Uterus (tissue), 4 donors: ENCODE data around the gene METTL21C. TPM values are rescaled to one million over a fixed set of nuclear protein-coding genes. Genes with fewer than 3 reads are reported as not detected.
A peak's percentile ranks its signal among the peaks of the same experiment; 100 is the strongest.

Source experiments
- DNase-seq, 2 donors: peaks; one replicate each; pipeline ENCODE4 v3.0.0-alpha.2; 2019 to 2020
- H3K27ac ChIP-seq, 2 donors: fragments of 200-600 bp; sonication (generic); 1 replicate in 1 of 2; 2 replicates in 1 of 2; pipeline ENCODE4 v1.5.1; 2016 to 2018
- H3K27me3 ChIP-seq, 2 donors: fragments of 200-600 bp; sonication (generic); one replicate each; pipeline ENCODE4 v1.5.1; 2018 to 2019; ENCODE audit warnings: control low read depth in 1 of 2
- H3K36me3 ChIP-seq, 2 donors: fragments of 200-600 bp; sonication (generic); one replicate each; pipeline ENCODE4 v1.5.1; 2019; ENCODE audit warnings: control low read depth in 1 of 2
- H3K4me1 ChIP-seq, 2 donors: fragments of 200-600 bp; sonication (generic); one replicate each; pipeline ENCODE4 v1.5.1; 2018 to 2019; ENCODE audit warnings: control low read depth in 1 of 2
- H3K4me3 ChIP-seq, 2 donors: fragments of 200-600 bp; sonication (generic); 1 replicate in 1 of 2; 2 replicates in 1 of 2; pipeline ENCODE4 v1.5.1; 2018 to 2019; ENCODE audit warnings: mild to moderate bottlenecking in 1 of 2
- H3K9me3 ChIP-seq, 2 donors: fragments of 200-600 bp; sonication (generic); one replicate each; pipeline ENCODE4 v1.5.1; 2019; ENCODE audit warnings: control low read depth in 1 of 2
- POLR2A ChIP-seq, 2 donors: fragments of 450-650 bp; IDR thresholded peaks; one replicate each; pipeline ENCODE4 v1.6.1; 2016; ENCODE audit warnings: antibody characterized with exemption in 2 of 2, mild to moderate bottlenecking in 1 of 2, moderate library complexity in 1 of 2
- intact Hi-C: fragments of 100-400 bp; cut with DNase I; formaldehyde crosslinking; loops from one replicate; pipeline ENCODE4 v1.15.1; 2023; ENCODE audit warnings: low total_unique reads
- total RNA-seq, 4 donors: library from RNA; depleted of rRNA in 3 of 4; stranded (reverse); fragments of >200 nt in 3 of 4; gene quantifications; one replicate each; pipeline versions ENCODE4 v1.1.0 to v1.2.4, GENCODE V29; 2014 to 2023
- TF ChIP-seq, protein P1 (sequence below), 4 experiments: fragments of 200-600 bp in 2 of 4; fragments of 450-650 bp in 2 of 4; sonication (generic) in 2 of 4; IDR thresholded peaks; one replicate each; pipeline ENCODE4 v1.5.1; 2016 to 2019; ENCODE audit warnings: antibody characterized with exemption in 4 of 4, mild to moderate bottlenecking in 2 of 4, moderate library complexity in 1 of 4
- donor health status: DM: yes; HTN: yes; CAD: no.

Gene METTL21C
- total RNA-seq, 4 donors from 2014 or later, result 0.41 TPM; not detected in 3

GRCh38 chr13:102648046-102648445 lies 46.8 kb downstream of the METTL21C start:
- Histone ChIP-seq H3K4me3 (no peak overlapping the region), H3K9me3 (no peaks in the 10 kb centered on the region), H3K4me1 (peaks cover 0 to 3% of the 10 kb centered on the region in 2 donors), H3K36me3 (no peaks in the 10 kb centered on the region), H3K27me3 (no peaks in the 10 kb centered on the region), H3K27ac (no peak overlapping the region)
- no peak for DNase-seq
- TF ChIP-seq POLR2A (IDR thresholded peaks at IDR 0.05), result no peak
- TF ChIP-seq, protein P1, sequence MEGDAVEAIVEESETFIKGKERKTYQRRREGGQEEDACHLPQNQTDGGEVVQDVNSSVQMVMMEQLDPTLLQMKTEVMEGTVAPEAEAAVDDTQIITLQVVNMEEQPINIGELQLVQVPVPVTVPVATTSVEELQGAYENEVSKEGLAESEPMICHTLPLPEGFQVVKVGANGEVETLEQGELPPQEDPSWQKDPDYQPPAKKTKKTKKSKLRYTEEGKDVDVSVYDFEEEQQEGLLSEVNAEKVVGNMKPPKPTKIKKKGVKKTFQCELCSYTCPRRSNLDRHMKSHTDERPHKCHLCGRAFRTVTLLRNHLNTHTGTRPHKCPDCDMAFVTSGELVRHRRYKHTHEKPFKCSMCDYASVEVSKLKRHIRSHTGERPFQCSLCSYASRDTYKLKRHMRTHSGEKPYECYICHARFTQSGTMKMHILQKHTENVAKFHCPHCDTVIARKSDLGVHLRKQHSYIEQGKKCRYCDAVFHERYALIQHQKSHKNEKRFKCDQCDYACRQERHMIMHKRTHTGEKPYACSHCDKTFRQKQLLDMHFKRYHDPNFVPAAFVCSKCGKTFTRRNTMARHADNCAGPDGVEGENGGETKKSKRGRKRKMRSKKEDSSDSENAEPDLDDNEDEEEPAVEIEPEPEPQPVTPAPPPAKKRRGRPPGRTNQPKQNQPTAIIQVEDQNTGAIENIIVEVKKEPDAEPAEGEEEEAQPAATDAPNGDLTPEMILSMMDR (IDR thresholded peaks at IDR 0.05), result no peak
- intact Hi-C loops, result no loop called here

DNA sequence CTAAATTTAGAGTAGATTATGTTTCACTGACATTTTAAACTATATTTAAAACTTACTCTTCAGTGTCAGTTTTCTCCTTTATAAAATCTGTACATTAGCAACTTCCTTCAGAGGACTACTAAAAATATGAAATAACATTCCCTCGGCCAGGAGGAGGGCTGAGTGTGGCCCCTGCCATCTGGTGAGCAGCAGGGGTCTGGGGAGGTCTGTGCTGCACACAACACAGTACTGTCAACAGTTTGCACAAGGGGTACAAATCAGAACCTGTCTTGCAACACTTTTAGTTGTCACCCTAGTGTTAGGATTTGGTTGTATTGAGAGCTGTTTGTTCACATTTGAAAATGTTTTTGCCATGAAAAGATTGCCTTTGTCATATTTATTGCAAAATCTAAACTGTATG lies 49.1 kb downstream of the METTL21C start:
- intact Hi-C loops, result no loop called here
- no peaks in the 10 kb centered on the region for H3K9me3 ChIP-seq
- no peak overlapping the region for H3K4me3 ChIP-seq
- H3K27ac ChIP-seq, result no peak overlapping the region
- H3K36me3 ChIP-seq, result no peaks in the 10 kb centered on the region
- H3K4me1 ChIP-seq, result no peaks in the 10 kb centered on the region
- TF ChIP-seq POLR2A (IDR thresholded peaks at IDR 0.05), result no peak
- TF ChIP-seq, protein P1 (IDR thresholded peaks at IDR 0.05), result no peak
- H3K27me3 ChIP-seq, result no peaks in the 10 kb centered on the region
- DNase-seq, result no peak

GRCh38 chr13:102643656-102644055 lies 51.2 kb downstream of the METTL21C start:
- Histone ChIP-seq H3K9me3 (no peaks in the 10 kb centered on the region), H3K27ac (no peak overlapping the region), H3K4me1 (no peaks in the 10 kb centered on the region), H3K36me3 (no peaks in the 10 kb centered on the region), H3K4me3 (no peak overlapping the region), H3K27me3 (no peaks in the 10 kb centered on the region)
- DNase-seq, result no peak
- intact Hi-C loops, result no loop called here
- TF ChIP-seq, protein P1 (IDR thresholded peaks at IDR 0.05), result no peak
- TF ChIP-seq POLR2A (IDR thresholded peaks at IDR 0.05), result no peak

DNA sequence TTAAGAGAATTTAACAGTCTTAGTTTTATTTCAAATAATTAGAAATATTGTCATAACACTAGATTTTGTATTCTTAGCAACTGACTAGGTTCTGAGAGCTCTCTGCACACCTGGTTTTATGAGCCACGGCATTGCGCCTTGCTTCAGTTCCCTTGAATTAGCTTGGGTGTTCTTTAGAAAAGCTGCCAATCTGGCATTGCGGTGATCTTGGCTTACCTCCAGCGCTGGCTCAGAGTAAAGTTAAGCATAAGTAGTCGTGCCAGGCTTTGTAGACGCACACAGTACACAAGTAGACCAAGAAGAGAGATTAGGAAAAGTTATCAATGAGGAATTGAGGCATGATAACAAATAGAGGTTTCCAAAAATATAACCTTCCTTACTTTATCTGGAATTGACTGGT lies 52.4 kb downstream of the METTL21C start:
- H3K27me3 ChIP-seq, result no peaks in the 10 kb centered on the region
- no peaks in the 10 kb centered on the region for H3K9me3 ChIP-seq
- no peaks in the 10 kb centered on the region for H3K36me3 ChIP-seq
- H3K27ac ChIP-seq, result no peak overlapping the region
- intact Hi-C loops, result no loop called here
- TF ChIP-seq, protein P1 (IDR thresholded peaks at IDR 0.05), result no peak
- TF ChIP-seq POLR2A (IDR thresholded peaks at IDR 0.05), result no peak
- peak in 1 of 2 donors; percentile 20 for DNase-seq
- no peaks in the 10 kb centered on the region for H3K4me1 ChIP-seq
- no peak overlapping the region for H3K4me3 ChIP-seq

DNA sequence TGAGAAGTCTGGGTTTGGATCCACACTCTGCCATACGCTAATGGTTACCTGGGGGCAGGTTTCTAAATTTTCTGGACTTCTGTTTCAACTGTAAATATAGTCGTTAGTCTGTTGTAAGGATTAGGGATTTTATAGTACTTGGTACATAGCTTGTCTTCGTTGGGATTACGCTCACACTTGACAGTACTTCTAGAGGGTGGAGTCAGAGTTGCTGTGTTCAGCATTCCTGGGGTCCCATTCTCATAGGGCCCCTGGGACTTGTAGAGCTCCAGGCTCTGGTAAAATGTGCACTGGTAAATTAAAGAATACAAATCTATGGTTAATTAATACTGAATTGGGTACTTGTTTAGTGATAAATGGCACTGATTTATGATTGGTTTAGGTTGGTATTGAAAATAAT lies 52.8 kb downstream of the METTL21C start:
- Histone ChIP-seq H3K4me3 (no peak overlapping the region), H3K27ac (no peak overlapping the region), H3K9me3 (no peaks in the 10 kb centered on the region), H3K4me1 (no peaks in the 10 kb centered on the region), H3K36me3 (no peaks in the 10 kb centered on the region), H3K27me3 (no peaks in the 10 kb centered on the region)
- intact Hi-C loops, result no loop called here
- no peak for DNase-seq
- TF ChIP-seq, protein P1 (IDR thresholded peaks at IDR 0.05), result no peak
- TF ChIP-seq POLR2A (IDR thresholded peaks at IDR 0.05), result no peak
